Activated naive CD4-positive, alpha-beta T cell treated with anti-CD3 and anti-CD28 coated beads for 36 hours (primary cell): ENCODE results near the gene CLDN8. TPM values are rescaled to one million over a fixed set of nuclear protein-coding genes. Genes with fewer than 3 reads are reported as not detected.

Source experiments
- CTCF ChIA-PET: fragments of 350-600 bp; sonication (Branson Sonifier 250); formaldehyde crosslinking; loops from one replicate; lab custom pipeline; 2021; ENCODE audit warnings: antibody characterized with exemption; lab: Charles Lee
- DNase-seq: peaks from one replicate; pipeline ENCODE4 v3.0.0-alpha.2; 2020
- H3K27ac Mint-ChIP-seq: one replicate; pipeline ENCODE4 v1.8.0; 2021; ENCODE audit warnings: mild to moderate bottlenecking, mixed read lengths
- H3K27me3 Mint-ChIP-seq: one replicate; pipeline ENCODE4 v1.8.0; 2021; ENCODE audit warnings: low read depth, mixed read lengths
- H3K36me3 Mint-ChIP-seq: one replicate; pipeline ENCODE4 v1.8.0; 2021; ENCODE audit warnings: low read depth, mixed read lengths
- H3K4me1 Mint-ChIP-seq: one replicate; pipeline ENCODE4 v1.8.0; 2021; ENCODE audit warnings: low read depth, mixed read lengths
- H3K4me3 Mint-ChIP-seq: one replicate; pipeline ENCODE4 v1.8.0; 2021; ENCODE audit warnings: mild to moderate bottlenecking, moderate library complexity, mixed read lengths
- H3K9me3 Mint-ChIP-seq: one replicate; pipeline ENCODE4 v1.8.0; 2021; ENCODE audit warnings: mixed read lengths
- intact Hi-C: fragments of 100-400 bp; cut with micrococcal nuclease; formaldehyde crosslinking; loops from one replicate; pipeline ENCODE4 v1.15.1; 2023
- total RNA-seq, 2 experiments: library from RNA; stranded (reverse); gene quantifications; one replicate each; pipeline ENCODE4 v1.2.3, GENCODE V29; 2021

Gene CLDN8
- total RNA-seq, 2 experiments from 2014 or later: not detected

- Mint-ChIP-seq H3K4me1 (no peaks in the 10 kb centered on the region), H3K9me3 (no peaks in the 10 kb centered on the region), H3K27ac (no peak overlapping the region), H3K4me3 (no peak overlapping the region), H3K36me3 (no peaks in the 10 kb centered on the region), H3K27me3 (peaks cover 5% of the 10 kb centered on the region)
- CTCF ChIA-PET: no interaction called here
- DNase-seq: no peak
- intact Hi-C loops: no loop called here
These were observed 22.7 kb downstream of the CLDN8 start for GRCh38 chr21:30193201-30193600.

- no peaks in the 10 kb centered on the region for H3K9me3 Mint-ChIP-seq
- no peaks in the 10 kb centered on the region for H3K4me1 Mint-ChIP-seq
- H3K36me3 Mint-ChIP-seq: no peaks in the 10 kb centered on the region
- H3K27ac Mint-ChIP-seq: no peak overlapping the region
- peaks cover 3% of the 10 kb centered on the region for H3K27me3 Mint-ChIP-seq
- CTCF ChIA-PET: no interaction called here
- H3K4me3 Mint-ChIP-seq: no peak overlapping the region
- intact Hi-C loops: no loop called here
- DNase-seq: no peak
These were observed 25.3 kb downstream of the CLDN8 start for GRCh38 chr21:30190554-30190953.

DNA sequence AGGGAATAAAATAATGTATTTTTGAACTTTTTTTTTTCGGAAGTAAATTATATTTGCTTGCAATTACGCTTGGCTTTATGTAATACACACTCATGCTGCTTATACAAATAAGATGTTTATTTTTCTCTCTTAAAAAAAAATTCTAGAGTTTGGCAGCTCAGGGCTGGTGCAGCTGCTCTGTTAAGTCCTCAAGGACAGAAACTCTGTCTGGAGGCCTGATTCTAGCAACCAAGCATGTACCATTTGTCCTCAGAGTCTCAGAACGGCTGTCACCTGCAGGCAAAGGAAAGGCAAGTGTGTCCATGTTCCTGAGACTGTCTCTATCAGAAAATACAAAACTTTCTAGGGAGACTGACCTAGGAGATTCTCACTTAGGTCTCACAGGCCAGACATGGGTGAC lies 26.1 kb downstream of the CLDN8 start:
- H3K36me3 Mint-ChIP-seq: no peaks in the 10 kb centered on the region
- intact Hi-C loops: no loop called here
- H3K9me3 Mint-ChIP-seq: no peaks in the 10 kb centered on the region

GRCh38 chr21:30186242-30186641 lies 29.7 kb downstream of the CLDN8 start:
- H3K27ac Mint-ChIP-seq: no peak overlapping the region
- CTCF ChIA-PET: no interaction called here
- no peak for DNase-seq
- H3K4me3 Mint-ChIP-seq: no peak overlapping the region
- no peaks in the 10 kb centered on the region for H3K4me1 Mint-ChIP-seq
- no peaks in the 10 kb centered on the region for H3K36me3 Mint-ChIP-seq
- H3K9me3 Mint-ChIP-seq: no peaks in the 10 kb centered on the region
- intact Hi-C loops: no loop called here
- H3K27me3 Mint-ChIP-seq: no peaks in the 10 kb centered on the region

More for the DNA sequence above, 26.1 kb downstream of the CLDN8 start:
- no peak for DNase-seq
- H3K4me3 Mint-ChIP-seq: no peak overlapping the region
- no peak overlapping the region for H3K27ac Mint-ChIP-seq
- H3K4me1 Mint-ChIP-seq: no peaks in the 10 kb centered on the region
- CTCF ChIA-PET: no interaction called here
- no peaks in the 10 kb centered on the region for H3K27me3 Mint-ChIP-seq

- no peak overlapping the region for H3K4me3 Mint-ChIP-seq
- H3K4me1 Mint-ChIP-seq: no peaks in the 10 kb centered on the region
- DNase-seq: no peak
- peaks cover 2% of the 10 kb centered on the region for H3K27me3 Mint-ChIP-seq
- no peaks in the 10 kb centered on the region for H3K9me3 Mint-ChIP-seq
- intact Hi-C loops: no loop called here
- no peaks in the 10 kb centered on the region for H3K36me3 Mint-ChIP-seq
- CTCF ChIA-PET: interaction anchor here (0.6 kb wide), 1 partner anchor 48 kb away, joined by 3 read pairs; the partner anchor contains the start of gene CLDN8
- no peak overlapping the region for H3K27ac Mint-ChIP-seq
These were observed 47.8 kb downstream of the CLDN8 start for GRCh38 chr21:30168086-30168485.

GRCh38 chr21:30166705-30167104 lies 49.2 kb downstream of the CLDN8 start, which contains the start of gene CLDN17:
Gene CLDN17 (minus strand): TSS chr21:30166805. CDS start chr21:30166617, 188 bp downstream.
- Mint-ChIP-seq H3K36me3 (no peaks in the 10 kb centered on the region), H3K9me3 (no peaks in the 10 kb centered on the region), H3K27me3 (peaks cover 4% of the 10 kb centered on the region), H3K27ac (no peak within 1 kb of the TSS), H3K4me1 (no peaks in the 10 kb centered on the region), H3K4me3 (no peak within 1 kb of the TSS)
- intact Hi-C loops: no loop called here
- DNase-seq: no peak
- CTCF ChIA-PET: no interaction called here

DNA sequence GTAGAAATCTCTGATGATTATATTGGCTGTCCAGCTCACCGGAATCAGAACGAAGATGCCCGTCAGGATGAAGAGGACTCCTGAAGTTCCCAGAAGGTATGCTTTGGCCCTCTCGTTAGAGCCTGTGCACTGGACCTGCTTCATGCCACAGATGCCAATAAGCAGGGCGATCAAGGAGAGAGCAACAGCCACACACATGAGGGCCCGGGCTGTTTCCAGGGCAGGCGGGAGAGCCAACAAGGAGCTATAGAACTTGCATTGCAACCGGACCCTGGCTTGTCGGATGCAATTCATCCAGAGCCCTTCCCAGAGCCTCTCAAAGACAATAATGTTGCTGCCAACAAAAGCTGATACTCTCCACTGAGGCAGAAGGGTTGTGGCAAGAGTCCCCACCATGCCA lies 49.7 kb downstream of the CLDN8 start:
- CTCF ChIA-PET: no interaction called here
- H3K27ac Mint-ChIP-seq: no peak overlapping the region

DNA sequence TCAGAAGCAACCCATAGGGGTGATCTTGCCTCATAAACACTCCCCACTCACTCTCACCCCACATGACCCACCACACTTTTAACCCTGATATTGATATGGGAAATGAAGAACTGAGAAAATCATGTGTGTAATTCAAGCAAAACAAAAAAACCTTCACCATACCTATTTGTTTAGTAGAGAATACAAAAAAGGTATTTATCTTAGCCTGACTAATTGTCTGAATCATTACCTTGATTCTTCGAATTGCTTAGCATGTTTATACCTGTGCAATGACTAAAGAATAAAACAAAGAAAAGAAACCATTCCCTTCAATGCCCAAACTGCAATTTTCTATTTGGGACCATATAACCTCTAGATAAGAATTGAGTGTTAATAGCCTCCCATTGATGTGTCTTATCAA lies 51.1 kb downstream of the CLDN8 start:
- no peaks in the 10 kb centered on the region for H3K36me3 Mint-ChIP-seq
- H3K9me3 Mint-ChIP-seq: no peaks in the 10 kb centered on the region
- CTCF ChIA-PET: no interaction called here
- H3K4me3 Mint-ChIP-seq: no peak overlapping the region
- H3K27me3 Mint-ChIP-seq: peaks cover 4% of the 10 kb centered on the region
- no peak overlapping the region for H3K27ac Mint-ChIP-seq
- no peak for DNase-seq
- intact Hi-C loops: no loop called here
- no peaks in the 10 kb centered on the region for H3K4me1 Mint-ChIP-seq

More for the DNA sequence above, 49.7 kb downstream of the CLDN8 start:
- Mint-ChIP-seq H3K4me1 (no peaks in the 10 kb centered on the region), H3K36me3 (no peaks in the 10 kb centered on the region), H3K4me3 (no peak overlapping the region), H3K9me3 (no peaks in the 10 kb centered on the region), H3K27me3 (peaks cover 4% of the 10 kb centered on the region)
- DNase-seq: no peak
- intact Hi-C loops: no loop called here

Other genes with a start within 250 kb of the CLDN8 start
- gene CLDN17, start 49.3 kb downstream of the CLDN8 start, total RNA-seq: not detected
- not detected for gene KRTAP24-1, start 66.9 kb upstream of the CLDN8 start, total RNA-seq
- gene KRTAP25-1, start 73.4 kb upstream of the CLDN8 start, total RNA-seq: not detected
- gene KRTAP26-1, start 104.2 kb upstream of the CLDN8 start, total RNA-seq: not detected
- gene KRTAP27-1, start 121.6 kb upstream of the CLDN8 start, total RNA-seq: not detected
- gene KRTAP23-1, start 132.5 kb upstream of the CLDN8 start, total RNA-seq: not detected
- not detected for gene KRTAP13-2, start 156.2 kb upstream of the CLDN8 start, total RNA-seq
- not detected for gene KRTAP13-1, start 179.9 kb upstream of the CLDN8 start, total RNA-seq
- gene KRTAP13-3, start 209.8 kb upstream of the CLDN8 start, total RNA-seq: not detected
- gene KRTAP13-4, start 214.1 kb upstream of the CLDN8 start, total RNA-seq: not detected
- gene KRTAP15-1, start 224.2 kb upstream of the CLDN8 start, total RNA-seq: not detected